IMR-90 (cell line): Measurements from ENCODE around the gene APC2. TPM values are rescaled to one million over a fixed set of nuclear protein-coding genes. Genes with fewer than 3 reads are reported as not detected.

Experiments used
- ATAC-seq: fragments of 200-7000 bp; cut with Tn5 transposase; 2 replicates; pipeline ENCODE4 v1.9.1; 2020; ENCODE audit warnings: low read depth, mild to moderate bottlenecking, moderate library complexity
- BruUV-seq: library from RNA; stranded (reverse); fragments of 400-500 nt; replicated peaks from 2 replicates; lab custom pipeline; 2021; lab: Mats Ljungman, UMichigan
- CTCF ChIA-PET: fragments of 300-600 bp; formaldehyde crosslinking; extraction: SDS; loops from one replicate; lab custom pipeline; 2021; ENCODE audit warnings: antibody characterized with exemption; lab: Yijun Ruan, JAX
- POLR2A ChIA-PET: fragments of 300-600 bp; sonication (Branson Sonifier 250); formaldehyde crosslinking; loops from one replicate; lab custom pipeline; 2022; ENCODE audit warnings: antibody characterized with exemption; ENCODE audit not compliant: unreplicated experiment; lab: Charles Lee
- DNase-seq: peaks from one replicate; pipeline ENCODE4 v3.0.0; 2013
- H2AFZ ChIP-seq: replicated peaks from 2 replicates; pipeline ENCODE3; 2013; ENCODE audit warnings: low read length, mild to moderate bottlenecking; ENCODE audit not compliant: poor library complexity
- H2AK5ac ChIP-seq: 2 replicates; pipeline ENCODE4 v1.6.1; 2013; ENCODE audit warnings: low read depth, low read length, inconsistent platforms
- H2AK9ac ChIP-seq: replicated peaks from 2 replicates; pipeline ENCODE3; 2013; ENCODE audit warnings: mild to moderate bottlenecking, low read depth, low read length, moderate library complexity; ENCODE audit not compliant: poor library complexity
- H2BK120ac ChIP-seq: 2 replicates; pipeline ENCODE4 v1.6.1; 2013; ENCODE audit warnings: low read depth, low read length, inconsistent platforms
- H2BK15ac ChIP-seq: 3 replicates; pipeline ENCODE4 v1.6.1; 2013; ENCODE audit warnings: low read depth, low read length, inconsistent platforms
- H2BK20ac ChIP-seq: 2 replicates; pipeline ENCODE4 v1.6.1; 2013; ENCODE audit warnings: low read depth, mild to moderate bottlenecking, inconsistent platforms, low read length, moderate library complexity
- H2BK5ac ChIP-seq: 2 replicates; pipeline ENCODE4 v1.6.1; 2013; ENCODE audit warnings: mild to moderate bottlenecking, low read depth, low read length, inconsistent platforms; ENCODE audit not compliant: poor library complexity, severe bottlenecking
- H3K14ac ChIP-seq: replicated peaks from 2 replicates; pipeline ENCODE4 v1.6.1; 2013; ENCODE audit warnings: low read depth, low read length, inconsistent platforms
- H3K18ac ChIP-seq: 2 replicates; pipeline ENCODE4 v1.6.1; 2013; ENCODE audit warnings: low read depth, low read length, control low read depth
- H3K23ac ChIP-seq: 2 replicates; pipeline ENCODE4 v1.6.1; 2013; ENCODE audit warnings: low read depth, low read length, inconsistent platforms
- H3K27ac ChIP-seq: 2 replicates; pipeline ENCODE4 v1.5.1; 2013; ENCODE audit warnings: mild to moderate bottlenecking, control low read depth, low read length; ENCODE audit not compliant: insufficient read depth
- H3K27me3 ChIP-seq: 2 replicates; pipeline ENCODE4 v1.6.1; 2013; ENCODE audit warnings: low read length; ENCODE audit not compliant: control insufficient read depth, insufficient read depth
- H3K36me3 ChIP-seq: 2 replicates; pipeline ENCODE4 v1.6.1; 2013; ENCODE audit warnings: low read length, mixed read lengths; ENCODE audit not compliant: control insufficient read depth, insufficient read depth
- H3K4ac ChIP-seq: 2 replicates; pipeline ENCODE4 v1.6.1; 2013; ENCODE audit warnings: low read depth, low read length, inconsistent platforms
- H3K4me1 ChIP-seq: 2 replicates; pipeline ENCODE4 v1.6.1; 2013; ENCODE audit warnings: low read length, mixed read lengths; ENCODE audit not compliant: control insufficient read depth, insufficient read depth
- H3K4me2 ChIP-seq: 2 replicates; pipeline ENCODE4 v1.6.1; 2013; ENCODE audit warnings: low read depth, mild to moderate bottlenecking, control low read depth, low read length, moderate library complexity
- H3K4me3 ChIP-seq: 2 replicates; pipeline ENCODE4 v1.5.1; 2013; ENCODE audit warnings: low read depth, mild to moderate bottlenecking, control low read depth, low read length, moderate library complexity; ENCODE audit not compliant: insufficient read depth
- H3K56ac ChIP-seq: 2 replicates; pipeline ENCODE4 v1.6.1; 2013; ENCODE audit warnings: low read length, inconsistent platforms; ENCODE audit not compliant: insufficient read depth; ENCODE audit errors: extremely low read depth
- H3K79me1 ChIP-seq, 2 experiments: 2 replicates each; pipeline ENCODE4 v1.6.1; 2013; ENCODE audit warnings: low read length in 2 of 2, inconsistent platforms in 1 of 2, low read depth in 1 of 2
- H3K9ac ChIP-seq: 2 replicates; pipeline ENCODE4 v1.6.1; 2013; ENCODE audit warnings: low read depth, low read length, control low read depth
- H3K9me1 ChIP-seq: 2 replicates; pipeline ENCODE4 v1.6.1; 2013; ENCODE audit warnings: low read length, inconsistent platforms; ENCODE audit not compliant: insufficient read depth
- H3K9me3 ChIP-seq: 2 replicates; pipeline ENCODE4 v1.6.1; 2013; ENCODE audit warnings: low read length; ENCODE audit not compliant: control insufficient read depth, insufficient read depth
- H4K20me1 ChIP-seq: 2 replicates; pipeline ENCODE4 v1.6.1; 2013; ENCODE audit warnings: low read length, inconsistent platforms; ENCODE audit not compliant: insufficient read depth
- H4K5ac ChIP-seq: 2 replicates; pipeline ENCODE4 v1.6.1; 2013; ENCODE audit warnings: mild to moderate bottlenecking, low read depth, low read length, control low read depth
- H4K8ac ChIP-seq, 2 experiments: 2 replicates each; pipeline ENCODE4 v1.6.1; 2013; ENCODE audit warnings: low read depth in 2 of 2, low read length in 2 of 2, control low read depth in 1 of 2, inconsistent platforms in 1 of 2
- H4K91ac ChIP-seq: 2 replicates; pipeline ENCODE4 v1.6.1; 2013; ENCODE audit warnings: low read depth, low read length, inconsistent platforms; ENCODE audit not compliant: insufficient read depth
- BHLHE40 ChIP-seq: fragments of 150-350 bp; IDR thresholded peaks from 2 replicates; pipeline ENCODE4 v1.6.1; 2016; ENCODE audit warnings: mild to moderate bottlenecking, low read depth, low read length
- CEBPB ChIP-seq: IDR thresholded peaks from 2 replicates; pipeline ENCODE4 v1.6.1; 2012; ENCODE audit warnings: low read depth, low read length, improper control_type of control experiment
- MAFK ChIP-seq: IDR thresholded peaks from 2 replicates; pipeline ENCODE4 v1.6.1; 2012; ENCODE audit warnings: low read depth, low read length, improper control_type of control experiment
- MAZ ChIP-seq: IDR thresholded peaks from 2 replicates; pipeline ENCODE4 v1.6.1; 2012; ENCODE audit warnings: low read depth, mild to moderate bottlenecking, low read length, improper control_type of control experiment, moderate library complexity, borderline replicate concordance
- MXI1 ChIP-seq: IDR thresholded peaks from 2 replicates; pipeline ENCODE4 v1.6.1; 2012; ENCODE audit warnings: low read depth, mild to moderate bottlenecking, low read length, moderate library complexity, borderline replicate concordance
- POLR2A ChIP-seq: IDR thresholded peaks from 2 replicates; pipeline ENCODE4 v1.6.1; 2012; ENCODE audit warnings: mild to moderate bottlenecking, low read depth, low read length
- SMC3 ChIP-seq: fragments of 150-350 bp; IDR thresholded peaks from 2 replicates; pipeline ENCODE4 v1.6.1; 2016; ENCODE audit warnings: low read depth, mild to moderate bottlenecking, antibody characterized with exemption, low read length, moderate library complexity
- WGBS, 2 experiments: methylation state at CpG; one replicate each; pipeline versions ENCODE4 v1.1.5 to v1.1.7; 2013; ENCODE audit warnings: missing lambda C conversion rate in 2 of 2; ENCODE audit not compliant: insufficient read length in 1 of 2; ENCODE audit errors: extremely low coverage in 2 of 2; 5-methylcytosine and 5-hydroxymethylcytosine counted together
- dilution Hi-C: fragments of 300-500 bp; cut with HindIII; formaldehyde crosslinking; loops from one replicate; pipeline ENCODE4 v1.14.3; 2018; ENCODE audit warnings: low sequenced_read_pairs; ENCODE audit not compliant: unreplicated experiment
- in situ Hi-C: fragments of 300-500 bp; cut with MboI; formaldehyde crosslinking; loops from 3 replicates; pipeline ENCODE4 v1.14.3; 2019; ENCODE audit warnings: low sequenced_read_pairs, inconsistent platforms, mixed read lengths
- intact Hi-C: fragments of 100-400 bp; cut with micrococcal nuclease; formaldehyde crosslinking; loops from 2 replicates; pipeline ENCODE4 v1.10.0; 2022
- polyA plus RNA-seq, 3 experiments: library from polyadenylated mRNA; depleted of rRNA; stranded (reverse); fragments of >200 nt; gene quantifications; 2 replicates each; pipeline ENCODE4 v1.2.3, GENCODE V29; 2012; ENCODE audit warnings: low replicate concordance in 1 of 3
- total RNA-seq: library from RNA; depleted of rRNA; stranded (reverse); fragments of >200 nt; gene quantifications from 2 replicates; pipeline ENCODE4 v1.2.3, GENCODE V29; 2012

APC2 gene
- total and polyA plus RNA-seq, 2 of the 4 experiments (the other 2 are of a cell fraction): 0.36 to 0.41 TPM

GRCh38 chr19:1489463-1490310 is 39.8 kb downstream of the APC2 start (continued):
- TF ChIP-seq CEBPB: no peak
- TF ChIP-seq MAFK: no peak

- Histone ChIP-seq H2BK15ac (no peak within 1 kb of the TSS; the same call in 2 of the 3 replicates), H4K91ac (peak within 1 kb of the TSS; percentile 43; the same call in 1 of the 2 replicates), H3K4ac (peak within 1 kb of the TSS; percentile 77), H3K4me3 (peak within 1 kb of the TSS; percentile 59), H3K9me1 (no peaks in the 10 kb centered on the region), H4K8ac (peak within 1 kb of the TSS in 1 of 2 experiments; percentile 85; a peak in 2 of 4 replicates), H3K18ac (no peak within 1 kb of the TSS), H2BK20ac (no peak within 1 kb of the TSS), H2AK9ac (peak within 1 kb of the TSS; percentile 93), H3K27ac (peak within 1 kb of the TSS; percentile 68), H3K4me1 (peaks cover 9% of the 10 kb centered on the region), H3K56ac (no peak within 1 kb of the TSS), H4K5ac (peak within 1 kb of the TSS; percentile 12), H3K4me2 (peak within 1 kb of the TSS; percentile 92), H3K14ac (peak within 1 kb of the TSS; percentile 73), H3K9ac (peak within 1 kb of the TSS; percentile 66), H3K9me3 (no peaks in the 10 kb centered on the region), H2BK120ac (peak within 1 kb of the TSS; percentile 60), H3K36me3 (no peaks in the 10 kb centered on the region), H3K23ac (no peak within 1 kb of the TSS; the same call in 1 of the 2 replicates), H2AFZ (peak within 1 kb of the TSS; percentile 100), H3K79me1 (no peaks in the 10 kb centered on the region), H4K20me1 (peaks cover 3% of the 10 kb centered on the region; the same call in 1 of the 2 replicates), H2BK5ac (peak within 1 kb of the TSS; percentile 47), H2AK5ac (no peak within 1 kb of the TSS; the same call in 1 of the 2 replicates), H3K27me3 (peaks cover 10% of the 10 kb centered on the region; the same call in 1 of the 2 replicates)
- peak; percentile 92 for ATAC-seq
- 0% methylated on average over 36 of the region's 74 CpGs; no CpG with 5 or more reads in 1 of the 2 experiments for WGBS, 2 experiments
- intact Hi-C loops: no loop called here
- in situ Hi-C loops: no loop called here
- no TSS peak for BruUV-seq
- POLR2A ChIA-PET: interaction anchor here (0.6 kb wide), 2 partner anchors 302 to 1103 kb away, joined by 3 to 4 read pairs; no protein-coding TSS in a partner anchor
- dilution Hi-C loops: no loop called here
- CTCF ChIA-PET: no interaction called here
- TF ChIP-seq MXI1 (peak; percentile 73; the same call in 1 of the 2 replicates), CEBPB (peak; percentile 94), MAZ (peak; percentile 96), SMC3 (no peak), POLR2A (no peak), BHLHE40 (peak; percentile 61)
- peak; percentile 98 for DNase-seq
Observed at GRCh38 chr19:1490311-1491113, 40.6 kb downstream of the APC2 start, which contains the start of gene PCSK4. PCSK4 (minus strand) TSS chr19:1490350; CDS start chr19:1490346, 4 bp downstream.
